Subcutaneous adipose tissue (tissue), 4 donors: Measurements from ENCODE around the gene SPDYE3. TPM values are rescaled to one million over a fixed set of nuclear protein-coding genes. Genes with fewer than 3 reads are reported as not detected.
"Not testable (repeated sequence)": the region's sequence is repeated elsewhere in the genome, so short reads cannot be mapped to it uniquely, and the experiment has no call there.

Source experiments
- total RNA-seq, 4 donors: library from RNA; depleted of rRNA; stranded (reverse); fragments of >200 nt; gene quantifications; one replicate each; pipeline ENCODE4 v1.1.0, GENCODE V29; 2016
- TF ChIP-seq, protein P1 (sequence below): fragments of 450-650 bp; IDR thresholded peaks from one replicate; pipeline ENCODE4 v1.5.1; 2016; ENCODE audit warnings: low read depth, mild to moderate bottlenecking, control low read depth, antibody characterized with exemption, moderate library complexity

The SPDYE3 gene
- total RNA-seq, result not detected

GRCh38 chr7:100307402-100307801, at the start of gene SPDYE3:
Gene SPDYE3 (plus strand): TSS chr7:100307702. CDS start chr7:100307886, 184 bp downstream.
- TF ChIP-seq, protein P1, sequence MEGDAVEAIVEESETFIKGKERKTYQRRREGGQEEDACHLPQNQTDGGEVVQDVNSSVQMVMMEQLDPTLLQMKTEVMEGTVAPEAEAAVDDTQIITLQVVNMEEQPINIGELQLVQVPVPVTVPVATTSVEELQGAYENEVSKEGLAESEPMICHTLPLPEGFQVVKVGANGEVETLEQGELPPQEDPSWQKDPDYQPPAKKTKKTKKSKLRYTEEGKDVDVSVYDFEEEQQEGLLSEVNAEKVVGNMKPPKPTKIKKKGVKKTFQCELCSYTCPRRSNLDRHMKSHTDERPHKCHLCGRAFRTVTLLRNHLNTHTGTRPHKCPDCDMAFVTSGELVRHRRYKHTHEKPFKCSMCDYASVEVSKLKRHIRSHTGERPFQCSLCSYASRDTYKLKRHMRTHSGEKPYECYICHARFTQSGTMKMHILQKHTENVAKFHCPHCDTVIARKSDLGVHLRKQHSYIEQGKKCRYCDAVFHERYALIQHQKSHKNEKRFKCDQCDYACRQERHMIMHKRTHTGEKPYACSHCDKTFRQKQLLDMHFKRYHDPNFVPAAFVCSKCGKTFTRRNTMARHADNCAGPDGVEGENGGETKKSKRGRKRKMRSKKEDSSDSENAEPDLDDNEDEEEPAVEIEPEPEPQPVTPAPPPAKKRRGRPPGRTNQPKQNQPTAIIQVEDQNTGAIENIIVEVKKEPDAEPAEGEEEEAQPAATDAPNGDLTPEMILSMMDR, result not testable (repeated sequence)

- TF ChIP-seq, protein P1, result no peak
Observed at GRCh38 chr7:100266576-100267354, 40.7 kb upstream of the SPDYE3 start.

- TF ChIP-seq, protein P1, result no peak
Observed at GRCh38 chr7:100267648-100268047, 39.9 kb upstream of the SPDYE3 start.

DNA sequence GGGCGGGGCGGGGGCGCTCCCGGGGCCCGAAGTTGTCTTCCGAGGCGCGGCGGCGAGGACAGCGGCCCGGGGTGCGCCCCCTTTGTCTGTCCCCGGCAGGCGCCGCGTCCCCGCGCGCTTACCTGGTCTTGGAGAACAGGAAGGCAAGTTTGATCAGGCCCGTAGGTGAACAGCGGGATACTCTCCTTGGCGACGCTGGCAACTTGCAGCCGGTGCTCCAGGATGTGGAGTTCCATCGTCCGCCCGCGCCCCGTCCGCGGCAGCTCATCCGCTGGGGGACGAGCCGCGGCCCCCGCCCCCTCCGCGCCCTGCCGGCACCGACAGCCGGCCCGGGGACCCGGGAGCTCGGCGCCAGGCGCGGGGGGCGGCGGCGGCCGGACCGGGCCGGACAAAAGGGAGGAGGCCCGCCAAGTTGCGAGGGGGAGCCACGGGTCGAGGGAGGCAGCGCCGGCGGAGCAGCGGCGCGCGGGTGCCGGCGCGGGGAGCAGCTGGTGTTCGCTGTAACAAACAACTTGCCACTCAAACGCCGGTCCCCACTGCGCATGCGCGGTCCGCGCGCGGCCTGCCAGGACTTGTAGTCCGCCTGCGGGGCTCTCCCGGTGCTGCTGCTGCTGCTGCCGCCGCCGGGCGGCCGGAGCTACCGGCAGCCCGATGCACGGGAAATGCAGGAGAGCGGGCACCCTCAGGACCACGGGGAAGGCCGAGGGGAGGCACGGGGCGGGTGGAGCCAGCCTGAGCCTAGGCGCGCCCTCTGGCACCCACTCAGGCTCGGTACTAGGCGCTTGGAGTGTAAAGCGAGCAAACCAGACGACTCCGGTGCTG, 35.6 kb upstream of the SPDYE3 start:
- TF ChIP-seq, protein P1, result no peak

DNA sequence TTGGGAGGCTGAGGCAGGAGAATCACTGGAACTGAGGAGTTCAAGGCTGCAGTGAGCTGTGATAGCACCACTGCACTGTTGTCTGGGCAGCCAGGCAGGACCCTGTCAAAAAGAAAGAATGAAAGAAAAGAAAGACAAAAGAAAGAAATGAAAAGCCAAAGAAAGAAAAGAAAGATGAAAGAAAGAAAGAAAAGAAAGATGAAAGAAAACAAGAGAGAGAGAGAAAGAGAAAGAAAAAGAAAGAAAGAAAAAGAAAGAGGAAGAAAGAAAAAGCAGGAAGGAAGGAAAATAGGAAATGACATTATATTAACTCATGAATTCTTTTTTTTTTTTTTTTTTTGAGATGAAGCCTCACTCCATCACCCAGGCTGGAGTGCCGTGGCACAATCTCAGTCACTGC, 32.4 kb upstream of the SPDYE3 start:
- TF ChIP-seq, protein P1, result no peak

- TF ChIP-seq, protein P1, result no peak
Observed at GRCh38 chr7:100342765-100343164, 35.3 kb downstream of the SPDYE3 start.

GRCh38 chr7:100346921-100347320, 39.4 kb downstream of the SPDYE3 start:
- TF ChIP-seq, protein P1, result no peak
